Thoracic aorta (tissue), 2 donors: ENCODE measurements around the gene GET4. TPM values are rescaled to one million over a fixed set of nuclear protein-coding genes. Genes with fewer than 3 reads are reported as not detected.

Source experiments
- ATAC-seq: fragments of 150-250 bp; one replicate; pipeline ENCODE4 v1.8.0; 2017; ENCODE audit warnings: low read depth; ENCODE audit not compliant: insufficient number of reproducible peaks, low FRiP score
- DNase-seq: peaks from one replicate; pipeline ENCODE4 v3.0.0-alpha.2; 2020; ENCODE audit warnings: low spot score
- H3K27ac ChIP-seq, 2 donors: fragments of 200-600 bp; sonication (generic); 1 replicate in 1 of 2; 2 replicates in 1 of 2; pipeline ENCODE4 v1.5.1; 2016; ENCODE audit warnings: mild to moderate bottlenecking in 2 of 2, moderate library complexity in 2 of 2
- H3K27me3 ChIP-seq: fragments of 200-600 bp; sonication (generic); replicated peaks from 2 replicates; pipeline ENCODE4 v1.6.0; 2016; ENCODE audit warnings: mild to moderate bottlenecking; ENCODE audit not compliant: insufficient read depth
- H3K36me3 ChIP-seq: fragments of 200-600 bp; sonication (generic); one replicate; pipeline ENCODE4 v1.5.1; 2016
- H3K4me1 ChIP-seq, 2 donors: fragments of 200-600 bp; sonication (generic); 1 replicate in 1 of 2; 2 replicates in 1 of 2; pipeline versions ENCODE4 v1.5.1 to v1.6.0; 2016; ENCODE audit warnings: low read depth in 2 of 2, mild to moderate bottlenecking in 1 of 2; ENCODE audit not compliant: control insufficient read depth in 1 of 2
- H3K4me3 ChIP-seq: fragments of 200-600 bp; sonication (generic); 2 replicates; pipeline ENCODE4 v1.5.1; 2016; ENCODE audit warnings: mild to moderate bottlenecking
- H3K9me3 ChIP-seq: fragments of 200-600 bp; sonication (generic); 2 replicates; pipeline ENCODE4 v1.5.1; 2016
- CTCF ChIP-seq: fragments of 200-600 bp; sonication (generic); IDR thresholded peaks from one replicate; pipeline ENCODE4 v1.5.1; 2019; ENCODE audit warnings: antibody characterized with exemption
- total RNA-seq, 2 donors: library from RNA; depleted of rRNA; stranded (reverse); fragments of >200 nt; gene quantifications; one replicate each; pipeline versions ENCODE4 v1.1.0 to v1.2.3, GENCODE V29; 2016

Gene GET4
- total RNA-seq, 2 donors from 2014 or later: 26.9 to 28.4 TPM

DNA sequence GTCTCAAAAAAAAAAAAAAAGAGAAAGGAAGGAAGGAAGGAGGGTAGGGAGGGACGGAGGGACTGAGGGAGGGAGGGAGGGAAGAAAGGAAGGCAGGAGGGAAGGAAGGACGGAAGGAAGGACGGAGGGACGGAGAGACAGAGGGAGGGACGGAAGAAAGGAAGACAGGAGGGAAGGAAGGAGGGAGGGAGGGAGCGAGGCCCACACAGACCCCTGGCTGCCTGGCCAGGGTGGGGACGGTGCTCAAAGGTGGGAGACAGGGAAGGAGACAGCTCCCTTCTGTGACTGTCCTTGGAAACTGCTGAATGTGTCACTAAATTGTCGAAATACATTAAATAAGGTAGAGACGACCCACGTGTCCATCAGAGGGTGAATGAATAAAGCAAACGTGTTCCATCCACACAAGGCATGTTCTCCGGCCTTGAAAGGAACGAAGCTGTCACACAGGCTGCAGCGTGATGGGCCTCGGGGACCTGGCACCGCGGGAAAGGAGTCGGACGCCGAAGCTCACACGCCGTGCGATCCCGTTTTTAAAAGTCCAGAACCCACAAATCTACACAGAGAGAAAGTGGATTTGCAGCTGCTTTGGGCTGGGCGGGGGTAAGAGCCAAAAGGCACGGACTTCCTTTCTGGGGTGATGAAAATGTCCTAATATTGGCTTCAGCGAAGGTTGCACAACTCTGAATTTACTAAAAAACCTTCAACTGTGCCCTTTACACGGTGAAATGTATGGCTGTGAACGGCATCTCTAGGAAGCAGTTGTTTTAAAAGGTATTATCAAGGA is 54.8 kb downstream of the GET4 start:
- DNase-seq (no peak), ATAC-seq (no peak)
- Histone ChIP-seq H3K4me1 (no peaks in the 10 kb centered on the region), H3K27ac (no peak overlapping the region), H3K36me3 (no peaks in the 10 kb centered on the region), H3K9me3 (no peaks in the 10 kb centered on the region), H3K27me3 (no peaks in the 10 kb centered on the region), H3K4me3 (no peak overlapping the region)
- no peak for TF ChIP-seq CTCF

DNA sequence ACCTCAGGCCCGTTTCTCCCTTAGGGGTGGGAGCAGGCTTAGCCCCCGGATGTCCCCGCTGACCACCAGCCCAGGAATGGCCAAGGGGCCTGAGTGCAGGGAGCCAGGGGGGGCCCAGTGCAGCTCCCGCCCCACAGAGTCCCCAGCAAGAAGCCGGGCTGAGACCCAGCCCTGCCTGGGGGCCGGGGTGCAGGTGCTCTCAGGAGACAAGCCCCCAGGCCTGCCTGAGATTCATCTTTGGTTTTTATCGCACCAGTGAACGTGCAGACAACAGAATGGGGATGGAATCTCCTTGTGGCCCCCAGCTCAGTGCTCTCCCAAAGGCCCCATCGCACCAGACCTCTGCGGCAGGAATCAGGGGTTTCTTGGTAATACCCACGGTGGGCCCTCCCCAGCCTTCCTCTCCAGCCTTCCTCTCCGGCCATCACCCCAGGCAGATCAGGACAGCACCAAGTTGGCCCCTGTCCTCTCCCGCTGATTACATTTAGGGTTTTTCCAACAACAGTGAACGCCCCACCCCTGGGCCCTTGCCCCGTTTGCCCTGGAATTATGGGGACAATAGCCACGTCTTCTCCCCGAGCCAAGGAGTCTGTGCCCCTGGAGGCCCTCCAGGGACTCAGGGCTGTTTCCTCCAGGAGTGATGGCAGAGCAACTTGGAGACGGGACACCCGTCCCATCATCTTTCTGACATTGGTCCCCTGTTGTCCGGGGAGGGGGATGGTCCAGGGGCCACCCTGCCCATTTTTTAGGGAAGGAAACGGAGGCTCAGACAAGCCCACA is 55.7 kb downstream of the GET4 start:
- no peak for ATAC-seq
- H3K27ac ChIP-seq: no peak overlapping the region

DNA sequence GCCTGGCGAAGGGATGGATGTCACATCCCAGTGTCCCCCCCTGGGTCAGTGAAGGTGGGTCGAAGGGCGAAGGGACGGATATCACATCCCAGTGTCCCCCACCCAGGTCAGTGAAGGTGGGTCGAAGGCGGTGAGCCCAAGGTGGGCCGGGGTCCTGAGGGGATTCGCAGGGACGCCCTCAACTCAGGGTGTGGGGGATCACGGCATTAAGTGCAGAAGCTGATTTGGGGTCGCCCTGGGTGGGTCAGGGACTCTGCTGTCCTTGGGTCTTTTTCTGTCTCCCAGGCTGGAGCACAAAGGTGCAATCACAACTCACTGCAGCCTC is 56.3 kb downstream of the GET4 start:
- TF ChIP-seq CTCF: no peak
- DNase-seq (no peak), ATAC-seq (no peak)
- Histone ChIP-seq H3K27me3 (no peaks in the 10 kb centered on the region), H3K4me1 (no peaks in the 10 kb centered on the region), H3K4me3 (no peak overlapping the region), H3K27ac (no peak overlapping the region), H3K9me3 (no peaks in the 10 kb centered on the region), H3K36me3 (no peaks in the 10 kb centered on the region)

More for the DNA sequence above, 55.7 kb downstream of the GET4 start:
- Histone ChIP-seq H3K9me3 (no peaks in the 10 kb centered on the region), H3K27me3 (no peaks in the 10 kb centered on the region), H3K36me3 (no peaks in the 10 kb centered on the region), H3K4me1 (no peaks in the 10 kb centered on the region), H3K4me3 (no peak overlapping the region)
- no peak for DNase-seq
- TF ChIP-seq CTCF: no peak

DNA sequence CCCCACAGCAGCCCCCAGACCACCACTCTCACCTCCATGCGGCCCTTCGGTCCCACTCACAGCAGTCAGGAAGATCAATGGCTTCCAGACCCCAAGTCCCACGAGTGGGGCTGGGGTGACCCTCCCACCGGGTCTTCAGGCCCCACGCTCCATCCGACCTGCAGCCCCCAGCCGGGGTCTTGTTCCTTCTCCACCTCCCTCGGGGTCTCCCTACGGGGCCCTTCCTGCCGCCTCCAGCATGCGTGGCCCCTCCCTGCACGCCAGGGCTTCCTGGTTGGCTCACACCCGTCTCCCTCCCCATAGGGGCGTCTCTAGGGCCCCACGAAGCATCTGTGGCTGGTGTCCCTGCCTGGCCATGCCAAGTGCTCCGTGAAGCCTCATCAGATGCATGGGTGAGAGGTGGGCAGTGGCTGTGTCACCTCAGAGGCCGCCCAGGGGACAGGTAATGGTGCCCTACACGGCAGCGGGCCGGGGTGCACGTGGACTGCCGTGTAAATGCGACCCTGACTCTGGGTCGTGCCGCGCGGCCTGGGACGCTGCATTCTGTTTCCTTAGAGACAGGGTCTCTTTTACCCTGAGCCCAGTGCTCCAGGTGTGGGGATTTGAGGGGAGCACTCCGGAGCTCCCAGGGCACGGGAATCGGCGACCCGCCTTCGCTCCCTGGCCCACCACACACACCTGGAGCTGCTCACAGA is 58.3 kb downstream of the GET4 start:
- no peaks in the 10 kb centered on the region for H3K36me3 ChIP-seq
- no peaks in the 10 kb centered on the region for H3K27me3 ChIP-seq
- no peak for ATAC-seq
- no peak overlapping the region for H3K27ac ChIP-seq
- no peak overlapping the region for H3K4me3 ChIP-seq
- H3K4me1 ChIP-seq: no peaks in the 10 kb centered on the region
- no peaks in the 10 kb centered on the region for H3K9me3 ChIP-seq
- no peak for DNase-seq
- no peak for TF ChIP-seq CTCF

DNA sequence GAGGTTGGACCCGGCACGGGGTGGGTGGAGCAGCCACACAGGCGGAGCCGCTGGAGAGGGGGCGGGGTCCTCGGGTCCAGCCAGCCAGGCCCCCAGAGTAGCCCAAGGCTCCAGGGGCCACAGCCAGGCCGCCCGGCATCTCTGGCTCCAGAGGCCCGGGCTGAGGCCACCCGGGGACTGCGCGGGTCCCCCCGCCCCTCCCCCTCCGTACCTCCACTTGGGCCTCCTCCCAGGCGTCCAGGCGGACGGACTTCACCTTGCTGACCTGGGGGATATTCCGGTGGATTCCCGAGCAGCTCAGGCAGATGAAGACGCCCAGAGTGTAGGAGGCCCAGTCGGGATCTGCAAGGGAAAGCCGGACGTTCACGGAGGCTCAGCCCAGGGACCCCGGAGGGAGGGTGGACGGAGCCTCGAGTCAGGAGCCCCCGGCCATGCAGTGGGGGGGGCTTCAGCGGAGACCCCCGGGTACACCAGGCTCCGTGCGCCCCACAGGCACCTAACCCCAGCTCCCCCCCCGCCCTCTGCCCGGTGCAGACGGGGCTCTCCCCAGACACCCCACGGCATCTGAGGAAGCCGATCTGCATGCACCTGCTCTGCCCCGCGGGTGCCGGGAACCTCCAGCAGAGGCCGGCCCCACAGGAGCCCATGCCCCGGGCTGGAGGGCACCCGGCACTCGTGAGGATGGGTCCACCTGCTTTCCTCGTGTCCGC is 59.0 kb downstream of the GET4 start:
- no peak for DNase-seq
- Histone ChIP-seq H3K9me3 (no peaks in the 10 kb centered on the region), H3K27ac (no peak overlapping the region), H3K4me1 (no peaks in the 10 kb centered on the region), H3K27me3 (no peaks in the 10 kb centered on the region), H3K36me3 (no peaks in the 10 kb centered on the region), H3K4me3 (no peak overlapping the region)
- ATAC-seq: no peak
- TF ChIP-seq CTCF: no peak
